IMR-90 (cell line): ENCODE results near the gene NIPAL3. TPM values are rescaled to one million over a fixed set of nuclear protein-coding genes. Genes with fewer than 3 reads are reported as not detected.
A peak's percentile ranks its signal among the peaks of the same experiment; 100 is the strongest.

Experiments used
- ATAC-seq: fragments of 200-7000 bp; cut with Tn5 transposase; 2 replicates; pipeline ENCODE4 v1.9.1; 2020; ENCODE audit warnings: low read depth, mild to moderate bottlenecking, moderate library complexity
- BruUV-seq: library from RNA; stranded (reverse); fragments of 400-500 nt; replicated peaks from 2 replicates; lab custom pipeline; 2021; lab: Mats Ljungman, UMichigan
- CTCF ChIA-PET: fragments of 300-600 bp; formaldehyde crosslinking; extraction: SDS; loops from one replicate; lab custom pipeline; 2021; ENCODE audit warnings: antibody characterized with exemption; lab: Yijun Ruan, JAX
- POLR2A ChIA-PET: fragments of 300-600 bp; sonication (Branson Sonifier 250); formaldehyde crosslinking; loops from one replicate; lab custom pipeline; 2022; ENCODE audit warnings: antibody characterized with exemption; ENCODE audit not compliant: unreplicated experiment; lab: Charles Lee
- DNase-seq: peaks from one replicate; pipeline ENCODE4 v3.0.0; 2013
- H2AFZ ChIP-seq: replicated peaks from 2 replicates; pipeline ENCODE3; 2013; ENCODE audit warnings: low read length, mild to moderate bottlenecking; ENCODE audit not compliant: poor library complexity
- H2AK5ac ChIP-seq: 2 replicates; pipeline ENCODE4 v1.6.1; 2013; ENCODE audit warnings: low read depth, low read length, inconsistent platforms
- H2AK9ac ChIP-seq: replicated peaks from 2 replicates; pipeline ENCODE3; 2013; ENCODE audit warnings: mild to moderate bottlenecking, low read depth, low read length, moderate library complexity; ENCODE audit not compliant: poor library complexity
- H2BK120ac ChIP-seq: 2 replicates; pipeline ENCODE4 v1.6.1; 2013; ENCODE audit warnings: low read depth, low read length, inconsistent platforms
- H2BK15ac ChIP-seq: 3 replicates; pipeline ENCODE4 v1.6.1; 2013; ENCODE audit warnings: low read depth, low read length, inconsistent platforms
- H2BK20ac ChIP-seq: 2 replicates; pipeline ENCODE4 v1.6.1; 2013; ENCODE audit warnings: low read depth, mild to moderate bottlenecking, inconsistent platforms, low read length, moderate library complexity
- H2BK5ac ChIP-seq: 2 replicates; pipeline ENCODE4 v1.6.1; 2013; ENCODE audit warnings: mild to moderate bottlenecking, low read depth, low read length, inconsistent platforms; ENCODE audit not compliant: poor library complexity, severe bottlenecking
- H3K14ac ChIP-seq: replicated peaks from 2 replicates; pipeline ENCODE4 v1.6.1; 2013; ENCODE audit warnings: low read depth, low read length, inconsistent platforms
- H3K18ac ChIP-seq: 2 replicates; pipeline ENCODE4 v1.6.1; 2013; ENCODE audit warnings: low read depth, low read length, control low read depth
- H3K23ac ChIP-seq: 2 replicates; pipeline ENCODE4 v1.6.1; 2013; ENCODE audit warnings: low read depth, low read length, inconsistent platforms
- H3K27ac ChIP-seq: 2 replicates; pipeline ENCODE4 v1.5.1; 2013; ENCODE audit warnings: mild to moderate bottlenecking, control low read depth, low read length; ENCODE audit not compliant: insufficient read depth
- H3K27me3 ChIP-seq: 2 replicates; pipeline ENCODE4 v1.6.1; 2013; ENCODE audit warnings: low read length; ENCODE audit not compliant: control insufficient read depth, insufficient read depth
- H3K36me3 ChIP-seq: 2 replicates; pipeline ENCODE4 v1.6.1; 2013; ENCODE audit warnings: low read length, mixed read lengths; ENCODE audit not compliant: control insufficient read depth, insufficient read depth
- H3K4ac ChIP-seq: 2 replicates; pipeline ENCODE4 v1.6.1; 2013; ENCODE audit warnings: low read depth, low read length, inconsistent platforms
- H3K4me1 ChIP-seq: 2 replicates; pipeline ENCODE4 v1.6.1; 2013; ENCODE audit warnings: low read length, mixed read lengths; ENCODE audit not compliant: control insufficient read depth, insufficient read depth
- H3K4me2 ChIP-seq: 2 replicates; pipeline ENCODE4 v1.6.1; 2013; ENCODE audit warnings: low read depth, mild to moderate bottlenecking, control low read depth, low read length, moderate library complexity
- H3K4me3 ChIP-seq: 2 replicates; pipeline ENCODE4 v1.5.1; 2013; ENCODE audit warnings: low read depth, mild to moderate bottlenecking, control low read depth, low read length, moderate library complexity; ENCODE audit not compliant: insufficient read depth
- H3K56ac ChIP-seq: 2 replicates; pipeline ENCODE4 v1.6.1; 2013; ENCODE audit warnings: low read length, inconsistent platforms; ENCODE audit not compliant: insufficient read depth; ENCODE audit errors: extremely low read depth
- H3K79me1 ChIP-seq, 2 experiments: 2 replicates each; pipeline ENCODE4 v1.6.1; 2013; ENCODE audit warnings: low read length in 2 of 2, inconsistent platforms in 1 of 2, low read depth in 1 of 2
- H3K9ac ChIP-seq: 2 replicates; pipeline ENCODE4 v1.6.1; 2013; ENCODE audit warnings: low read depth, low read length, control low read depth
- H3K9me1 ChIP-seq: 2 replicates; pipeline ENCODE4 v1.6.1; 2013; ENCODE audit warnings: low read length, inconsistent platforms; ENCODE audit not compliant: insufficient read depth
- H3K9me3 ChIP-seq: 2 replicates; pipeline ENCODE4 v1.6.1; 2013; ENCODE audit warnings: low read length; ENCODE audit not compliant: control insufficient read depth, insufficient read depth
- H4K20me1 ChIP-seq: 2 replicates; pipeline ENCODE4 v1.6.1; 2013; ENCODE audit warnings: low read length, inconsistent platforms; ENCODE audit not compliant: insufficient read depth
- H4K5ac ChIP-seq: 2 replicates; pipeline ENCODE4 v1.6.1; 2013; ENCODE audit warnings: mild to moderate bottlenecking, low read depth, low read length, control low read depth
- H4K8ac ChIP-seq, 2 experiments: 2 replicates each; pipeline ENCODE4 v1.6.1; 2013; ENCODE audit warnings: low read depth in 2 of 2, low read length in 2 of 2, control low read depth in 1 of 2, inconsistent platforms in 1 of 2
- H4K91ac ChIP-seq: 2 replicates; pipeline ENCODE4 v1.6.1; 2013; ENCODE audit warnings: low read depth, low read length, inconsistent platforms; ENCODE audit not compliant: insufficient read depth
- BHLHE40 ChIP-seq: fragments of 150-350 bp; IDR thresholded peaks from 2 replicates; pipeline ENCODE4 v1.6.1; 2016; ENCODE audit warnings: mild to moderate bottlenecking, low read depth, low read length
- CEBPB ChIP-seq: IDR thresholded peaks from 2 replicates; pipeline ENCODE4 v1.6.1; 2012; ENCODE audit warnings: low read depth, low read length, improper control_type of control experiment
- FOS ChIP-seq: fragments of 150-350 bp; IDR thresholded peaks from 2 replicates; pipeline ENCODE4 v1.6.1; 2016; ENCODE audit warnings: low read depth, low read length
- MAFK ChIP-seq: IDR thresholded peaks from 2 replicates; pipeline ENCODE4 v1.6.1; 2012; ENCODE audit warnings: low read depth, low read length, improper control_type of control experiment
- MAZ ChIP-seq: IDR thresholded peaks from 2 replicates; pipeline ENCODE4 v1.6.1; 2012; ENCODE audit warnings: low read depth, mild to moderate bottlenecking, low read length, improper control_type of control experiment, moderate library complexity, borderline replicate concordance
- MXI1 ChIP-seq: IDR thresholded peaks from 2 replicates; pipeline ENCODE4 v1.6.1; 2012; ENCODE audit warnings: low read depth, mild to moderate bottlenecking, low read length, moderate library complexity, borderline replicate concordance
- RAD21 ChIP-seq: IDR thresholded peaks from 2 replicates; pipeline ENCODE4 v1.6.1; 2012; ENCODE audit warnings: low read length, improper control_type of control experiment
- SMC3 ChIP-seq: fragments of 150-350 bp; IDR thresholded peaks from 2 replicates; pipeline ENCODE4 v1.6.1; 2016; ENCODE audit warnings: low read depth, mild to moderate bottlenecking, antibody characterized with exemption, low read length, moderate library complexity
- WGBS, 2 experiments: methylation state at CpG; one replicate each; pipeline versions ENCODE4 v1.1.5 to v1.1.7; 2013; ENCODE audit warnings: missing lambda C conversion rate in 2 of 2; ENCODE audit not compliant: insufficient read length in 1 of 2; ENCODE audit errors: extremely low coverage in 2 of 2; 5-methylcytosine and 5-hydroxymethylcytosine counted together
- dilution Hi-C: fragments of 300-500 bp; cut with HindIII; formaldehyde crosslinking; loops from one replicate; pipeline ENCODE4 v1.14.3; 2018; ENCODE audit warnings: low sequenced_read_pairs; ENCODE audit not compliant: unreplicated experiment
- in situ Hi-C: fragments of 300-500 bp; cut with MboI; formaldehyde crosslinking; loops from 3 replicates; pipeline ENCODE4 v1.14.3; 2019; ENCODE audit warnings: low sequenced_read_pairs, inconsistent platforms, mixed read lengths
- intact Hi-C: fragments of 100-400 bp; cut with micrococcal nuclease; formaldehyde crosslinking; loops from 2 replicates; pipeline ENCODE4 v1.10.0; 2022
- polyA plus RNA-seq, 3 experiments: library from polyadenylated mRNA; depleted of rRNA; stranded (reverse); fragments of >200 nt; gene quantifications; 2 replicates each; pipeline ENCODE4 v1.2.3, GENCODE V29; 2012; ENCODE audit warnings: low replicate concordance in 1 of 3
- total RNA-seq: library from RNA; depleted of rRNA; stranded (reverse); fragments of >200 nt; gene quantifications from 2 replicates; pipeline ENCODE4 v1.2.3, GENCODE V29; 2012
- TF ChIP-seq, protein P1 (sequence below): fragments of 150-350 bp; IDR thresholded peaks from 2 replicates; pipeline ENCODE4 v1.6.1; 2016; ENCODE audit warnings: low read depth, mild to moderate bottlenecking, low read length, moderate library complexity, borderline replicate concordance
- TF ChIP-seq, protein P2 (sequence below): fragments of 150-350 bp; IDR thresholded peaks from 2 replicates; pipeline ENCODE4 v1.6.1; 2017; ENCODE audit warnings: mild to moderate bottlenecking, antibody characterized with exemption, low read length, low read depth
- TF ChIP-seq, protein P3 (sequence below): conservative IDR thresholded peaks from 2 replicates; pipeline ENCODE4 v1.5.1; 2012; ENCODE audit warnings: mild to moderate bottlenecking, low read depth, low read length, improper control_type of control experiment

NIPAL3 gene
- total and polyA plus RNA-seq, 2 of the 4 experiments (the other 2 are of a cell fraction): 55.0 to 123 TPM

DNA sequence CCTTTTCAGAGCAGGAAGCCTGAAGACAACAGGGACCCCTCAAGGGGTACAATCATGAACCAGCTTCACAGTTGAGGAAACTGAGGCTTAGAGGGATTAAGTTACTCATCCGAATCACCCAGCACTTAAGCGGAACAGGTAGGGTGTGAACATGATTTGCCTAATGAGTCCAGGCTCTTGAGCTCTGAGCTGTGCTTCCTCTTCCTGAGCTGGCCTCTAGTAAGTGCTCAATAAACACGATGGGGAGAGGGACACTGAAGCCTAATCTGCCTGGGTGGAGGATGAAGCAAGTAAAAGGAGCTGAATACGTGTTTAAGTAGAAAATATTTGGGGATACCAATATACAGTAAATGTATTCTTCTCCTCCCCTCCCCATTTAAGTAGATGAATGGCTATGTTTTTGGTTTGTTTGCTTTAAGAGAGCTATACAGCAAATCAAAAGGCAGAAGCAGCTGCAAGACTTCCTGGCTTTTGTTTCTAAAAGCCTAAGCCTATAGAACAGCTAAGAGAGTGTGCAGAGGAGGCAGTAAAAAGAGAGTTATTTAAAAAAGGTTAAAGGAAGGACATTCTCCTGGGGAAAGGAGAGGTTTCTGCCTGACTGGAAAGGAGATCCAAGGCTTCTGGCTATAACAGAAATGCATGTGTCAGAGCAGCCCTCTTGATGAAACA, 22.5 kb upstream of the NIPAL3 start:
- no peak for DNase-seq

More for the DNA sequence above, 22.5 kb upstream of the NIPAL3 start:
- peak overlapping the region; percentile 28 for H2BK120ac ChIP-seq
- peak overlapping the region; percentile 14 for H3K4ac ChIP-seq
- no peaks in the 10 kb centered on the region for H3K36me3 ChIP-seq
- in situ Hi-C loops: loop anchor here (5.0 to 10.0 kb wide), 2 partner anchors 191 to 242 kb away; no protein-coding TSS in a partner anchor
- no peak overlapping the region for H2BK5ac ChIP-seq
- TF ChIP-seq SMC3 (no peak), MAZ (no peak), FOS (no peak), MXI1 (no peak), BHLHE40 (no peak), MAFK (no peak), RAD21 (no peak), CEBPB (no peak)
- TF ChIP-seq, protein P1, sequence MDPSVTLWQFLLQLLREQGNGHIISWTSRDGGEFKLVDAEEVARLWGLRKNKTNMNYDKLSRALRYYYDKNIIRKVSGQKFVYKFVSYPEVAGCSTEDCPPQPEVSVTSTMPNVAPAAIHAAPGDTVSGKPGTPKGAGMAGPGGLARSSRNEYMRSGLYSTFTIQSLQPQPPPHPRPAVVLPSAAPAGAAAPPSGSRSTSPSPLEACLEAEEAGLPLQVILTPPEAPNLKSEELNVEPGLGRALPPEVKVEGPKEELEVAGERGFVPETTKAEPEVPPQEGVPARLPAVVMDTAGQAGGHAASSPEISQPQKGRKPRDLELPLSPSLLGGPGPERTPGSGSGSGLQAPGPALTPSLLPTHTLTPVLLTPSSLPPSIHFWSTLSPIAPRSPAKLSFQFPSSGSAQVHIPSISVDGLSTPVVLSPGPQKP: no peak
- TF ChIP-seq, protein P2, sequence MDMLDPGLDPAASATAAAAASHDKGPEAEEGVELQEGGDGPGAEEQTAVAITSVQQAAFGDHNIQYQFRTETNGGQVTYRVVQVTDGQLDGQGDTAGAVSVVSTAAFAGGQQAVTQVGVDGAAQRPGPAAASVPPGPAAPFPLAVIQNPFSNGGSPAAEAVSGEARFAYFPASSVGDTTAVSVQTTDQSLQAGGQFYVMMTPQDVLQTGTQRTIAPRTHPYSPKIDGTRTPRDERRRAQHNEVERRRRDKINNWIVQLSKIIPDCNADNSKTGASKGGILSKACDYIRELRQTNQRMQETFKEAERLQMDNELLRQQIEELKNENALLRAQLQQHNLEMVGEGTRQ: no peak
- TF ChIP-seq, protein P3, sequence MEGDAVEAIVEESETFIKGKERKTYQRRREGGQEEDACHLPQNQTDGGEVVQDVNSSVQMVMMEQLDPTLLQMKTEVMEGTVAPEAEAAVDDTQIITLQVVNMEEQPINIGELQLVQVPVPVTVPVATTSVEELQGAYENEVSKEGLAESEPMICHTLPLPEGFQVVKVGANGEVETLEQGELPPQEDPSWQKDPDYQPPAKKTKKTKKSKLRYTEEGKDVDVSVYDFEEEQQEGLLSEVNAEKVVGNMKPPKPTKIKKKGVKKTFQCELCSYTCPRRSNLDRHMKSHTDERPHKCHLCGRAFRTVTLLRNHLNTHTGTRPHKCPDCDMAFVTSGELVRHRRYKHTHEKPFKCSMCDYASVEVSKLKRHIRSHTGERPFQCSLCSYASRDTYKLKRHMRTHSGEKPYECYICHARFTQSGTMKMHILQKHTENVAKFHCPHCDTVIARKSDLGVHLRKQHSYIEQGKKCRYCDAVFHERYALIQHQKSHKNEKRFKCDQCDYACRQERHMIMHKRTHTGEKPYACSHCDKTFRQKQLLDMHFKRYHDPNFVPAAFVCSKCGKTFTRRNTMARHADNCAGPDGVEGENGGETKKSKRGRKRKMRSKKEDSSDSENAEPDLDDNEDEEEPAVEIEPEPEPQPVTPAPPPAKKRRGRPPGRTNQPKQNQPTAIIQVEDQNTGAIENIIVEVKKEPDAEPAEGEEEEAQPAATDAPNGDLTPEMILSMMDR: no peak
- no peak overlapping the region for H3K27ac ChIP-seq
- H4K5ac ChIP-seq: no peak overlapping the region; the same call in 1 of the 2 replicates
- BruUV-seq: no TSS peak
- peaks cover 6% of the 10 kb centered on the region for H3K4me1 ChIP-seq
- POLR2A ChIA-PET: interaction anchor here (0.5 to 1.0 kb wide), 2 partner anchors 191 to 442 kb away, joined by 3 to 4 read pairs; no protein-coding TSS in a partner anchor
- H3K56ac ChIP-seq: no peak overlapping the region
- peak overlapping the region; percentile 56 for H4K91ac ChIP-seq
- H3K4me3 ChIP-seq: no peak overlapping the region
- ATAC-seq: no peak; the same call in 1 of the 2 replicates
- H3K23ac ChIP-seq: peak overlapping the region; percentile 18; the same call in 1 of the 2 replicates
- H3K9me1 ChIP-seq: 0 out of 2 replicates have a peak, but pooled peaks cover 3% of the 10 kb centered on the region
- no peak overlapping the region for H3K18ac ChIP-seq
- peak overlapping the region; percentile 49; the same call in 1 of the 2 replicates for H3K14ac ChIP-seq
- intact Hi-C loops: loop anchor here (10.0 kb wide), 1 partner anchor 192 kb away; no protein-coding TSS in a partner anchor
- peak overlapping the region; percentile 31; the same call in 1 of the 3 replicates for H2BK15ac ChIP-seq
- WGBS, 2 experiments: 100% methylated on average over 2 of the region's 4 CpGs; no CpG with 5 or more reads in 1 of the 2 experiments
- no peaks in the 10 kb centered on the region for H3K27me3 ChIP-seq
- H2AK9ac ChIP-seq: peak overlapping the region; percentile 88
- dilution Hi-C loops: no loop called here
- peak overlapping the region in 1 of 2 experiments; percentile 11; a peak in 1 of 4 replicates for H4K8ac ChIP-seq
- no peaks in the 10 kb centered on the region for H3K9me3 ChIP-seq
- H4K20me1 ChIP-seq: no peaks in the 10 kb centered on the region
- H3K4me2 ChIP-seq: no peak overlapping the region
- no peak overlapping the region for H2AFZ ChIP-seq
- peak overlapping the region; percentile 27; the same call in 1 of the 2 replicates for H2BK20ac ChIP-seq
- CTCF ChIA-PET: interaction anchor here (1.0 to 5.2 kb wide), 11 partner anchors 8 to 348 kb away, joined by 3 to 170 read pairs (median 4); partner anchors contain the start of genes NIPAL3 and STPG1
- peaks cover 0 to 22% of the 10 kb centered on the region in 2 experiments; a peak in 1 of 4 replicates for H3K79me1 ChIP-seq
- no peak overlapping the region for H3K9ac ChIP-seq
- peak overlapping the region; percentile 59; the same call in 1 of the 2 replicates for H2AK5ac ChIP-seq
